SU-DHL-6 (cell line): Measurements from ENCODE around the gene MDFIC.

Source experiments
- H2AFZ ChIP-seq: fragments of 200-600 bp; sonication (generic); 2 replicates; pipeline ENCODE4 v1.6.1; 2014; ENCODE audit warnings: low read depth, mild to moderate bottlenecking, moderate library complexity, mixed read lengths, antibody characterized with exemption, low read length; ENCODE audit not compliant: severe bottlenecking
- H3F3A ChIP-seq: fragments of 200-600 bp; shearing (Covaris generic); 2 replicates; pipeline ENCODE4 v1.6.0; 2016; ENCODE audit warnings: antibody characterized with exemption, mild to moderate bottlenecking; ENCODE audit not compliant: insufficient read depth
- H3K27ac ChIP-seq: fragments of 200-600 bp; sonication (generic); 2 replicates; pipeline ENCODE4 v1.5.1; 2016; ENCODE audit warnings: low read depth, mild to moderate bottlenecking, low read length, moderate library complexity, mixed read lengths
- H3K27me3 ChIP-seq: fragments of 200-600 bp; sonication (generic), shearing (Covaris generic); 2 replicates; pipeline ENCODE4 v1.6.0; 2014; ENCODE audit warnings: mild to moderate bottlenecking, low read length
- H3K36me3 ChIP-seq: fragments of 200-600 bp; sonication (generic); 2 replicates; pipeline ENCODE4 v1.6.1; 2014; ENCODE audit warnings: mild to moderate bottlenecking, low read length, mixed read lengths
- H3K4me2 ChIP-seq: fragments of 300-600, 200-600 bp; shearing (Covaris generic), sonication (generic); 2 replicates; pipeline ENCODE4 v1.6.0; 2014; ENCODE audit warnings: low read length, low read depth, mild to moderate bottlenecking; ENCODE audit not compliant: poor library complexity, severe bottlenecking
- H3K4me3 ChIP-seq: fragments of 200-600 bp; sonication (generic); 2 replicates; pipeline ENCODE4 v1.5.1; 2014; ENCODE audit warnings: antibody characterized with exemption, low read length, mild to moderate bottlenecking, mixed read lengths; ENCODE audit not compliant: insufficient read depth, poor library complexity, severe bottlenecking
- H3K79me2 ChIP-seq: fragments of 200-600 bp; sonication (generic); 2 replicates; pipeline ENCODE4 v1.6.1; 2014; ENCODE audit warnings: mild to moderate bottlenecking, low read length, moderate library complexity; ENCODE audit not compliant: insufficient read depth
- H3K9ac ChIP-seq: fragments of 200-600 bp; sonication (generic); 2 replicates; pipeline ENCODE4 v1.7.0; 2014; ENCODE audit warnings: mild to moderate bottlenecking, low read length
- H3K9me2 ChIP-seq: fragments of 200-600 bp; sonication (generic); replicated peaks from 2 replicates; pipeline ENCODE4 v1.6.1; 2014; ENCODE audit warnings: low read length; ENCODE audit not compliant: insufficient read depth
- H3K9me3 ChIP-seq: fragments of 200-600 bp; sonication (generic); 2 replicates; pipeline ENCODE4 v1.6.1; 2014; ENCODE audit warnings: low read length, mixed read lengths; ENCODE audit not compliant: insufficient read depth
- H4K20me1 ChIP-seq: fragments of 200-600 bp; sonication (generic); 2 replicates; pipeline ENCODE4 v1.6.1; 2014; ENCODE audit warnings: low read depth, mild to moderate bottlenecking, antibody characterized with exemption, low read length, moderate library complexity, mixed read lengths
- EZH2phosphoT487 ChIP-seq: fragments of 200-600 bp; sonication (generic), shearing (Covaris generic); conservative IDR thresholded peaks from 2 replicates; pipeline ENCODE4 v1.6.1; 2018; ENCODE audit warnings: mild to moderate bottlenecking, antibody characterized with exemption, low read length, moderate library complexity, mixed read lengths
- TF ChIP-seq, protein P1 (sequence below): fragments of 200-600 bp; sonication (generic); IDR thresholded peaks from one replicate; pipeline ENCODE4 v1.5.1; 2017; ENCODE audit warnings: antibody characterized with exemption, mild to moderate bottlenecking, low read length, moderate library complexity; ENCODE audit not compliant: insufficient read depth, poor library complexity, severe bottlenecking

MDFIC gene

DNA sequence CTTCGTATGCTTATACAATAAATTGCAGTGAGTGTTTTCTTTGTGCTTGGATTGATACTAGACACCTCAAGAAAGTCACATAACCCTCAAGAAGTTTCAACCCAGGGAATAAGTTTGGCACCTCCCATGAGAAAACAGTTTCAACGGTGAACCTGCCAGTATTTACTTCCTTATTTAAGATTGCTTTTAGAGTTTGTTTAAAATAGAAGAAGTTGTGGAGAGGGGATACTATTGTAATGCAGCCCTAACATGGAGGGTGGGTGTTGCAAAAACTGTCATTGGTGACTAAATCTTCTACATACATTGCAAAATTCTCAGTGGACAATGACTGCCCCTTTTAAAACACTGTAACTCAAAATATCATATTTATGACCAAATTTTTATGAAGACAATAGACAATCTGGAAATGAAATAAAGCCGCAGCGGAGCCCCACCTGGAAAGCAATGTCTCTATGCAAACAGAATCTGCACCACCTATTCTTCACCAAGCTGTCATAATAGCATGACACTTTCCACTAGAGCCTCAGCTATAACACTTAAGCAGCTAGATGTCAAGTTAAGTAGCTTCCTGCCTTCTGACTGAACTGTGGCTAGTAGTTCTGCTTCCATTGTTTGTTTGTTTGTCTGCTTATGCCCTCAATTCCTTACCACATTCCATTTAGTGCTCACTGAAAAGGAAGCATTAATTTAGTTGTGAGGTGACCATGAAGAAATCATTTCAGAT lies 98.2 kb downstream of the MDFIC start:
- no peak overlapping the region for H3K4me3 ChIP-seq
- H2AFZ ChIP-seq: no peak overlapping the region
- H3K79me2 ChIP-seq: no peaks in the 10 kb centered on the region
- no peaks in the 10 kb centered on the region for H3K9me3 ChIP-seq
- no peaks in the 10 kb centered on the region for H4K20me1 ChIP-seq
- no peaks in the 10 kb centered on the region for H3K36me3 ChIP-seq
- H3K9me2 ChIP-seq: no peaks in the 10 kb centered on the region
- H3K27ac ChIP-seq: no peak overlapping the region
- TF ChIP-seq, protein P1, sequence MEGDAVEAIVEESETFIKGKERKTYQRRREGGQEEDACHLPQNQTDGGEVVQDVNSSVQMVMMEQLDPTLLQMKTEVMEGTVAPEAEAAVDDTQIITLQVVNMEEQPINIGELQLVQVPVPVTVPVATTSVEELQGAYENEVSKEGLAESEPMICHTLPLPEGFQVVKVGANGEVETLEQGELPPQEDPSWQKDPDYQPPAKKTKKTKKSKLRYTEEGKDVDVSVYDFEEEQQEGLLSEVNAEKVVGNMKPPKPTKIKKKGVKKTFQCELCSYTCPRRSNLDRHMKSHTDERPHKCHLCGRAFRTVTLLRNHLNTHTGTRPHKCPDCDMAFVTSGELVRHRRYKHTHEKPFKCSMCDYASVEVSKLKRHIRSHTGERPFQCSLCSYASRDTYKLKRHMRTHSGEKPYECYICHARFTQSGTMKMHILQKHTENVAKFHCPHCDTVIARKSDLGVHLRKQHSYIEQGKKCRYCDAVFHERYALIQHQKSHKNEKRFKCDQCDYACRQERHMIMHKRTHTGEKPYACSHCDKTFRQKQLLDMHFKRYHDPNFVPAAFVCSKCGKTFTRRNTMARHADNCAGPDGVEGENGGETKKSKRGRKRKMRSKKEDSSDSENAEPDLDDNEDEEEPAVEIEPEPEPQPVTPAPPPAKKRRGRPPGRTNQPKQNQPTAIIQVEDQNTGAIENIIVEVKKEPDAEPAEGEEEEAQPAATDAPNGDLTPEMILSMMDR: no peak
- no peak for TF ChIP-seq EZH2phosphoT487
- no peaks in the 10 kb centered on the region for H3K27me3 ChIP-seq
- no peak overlapping the region for H3K4me2 ChIP-seq
- H3F3A ChIP-seq: no peaks in the 10 kb centered on the region
- H3K9ac ChIP-seq: no peak overlapping the region

DNA sequence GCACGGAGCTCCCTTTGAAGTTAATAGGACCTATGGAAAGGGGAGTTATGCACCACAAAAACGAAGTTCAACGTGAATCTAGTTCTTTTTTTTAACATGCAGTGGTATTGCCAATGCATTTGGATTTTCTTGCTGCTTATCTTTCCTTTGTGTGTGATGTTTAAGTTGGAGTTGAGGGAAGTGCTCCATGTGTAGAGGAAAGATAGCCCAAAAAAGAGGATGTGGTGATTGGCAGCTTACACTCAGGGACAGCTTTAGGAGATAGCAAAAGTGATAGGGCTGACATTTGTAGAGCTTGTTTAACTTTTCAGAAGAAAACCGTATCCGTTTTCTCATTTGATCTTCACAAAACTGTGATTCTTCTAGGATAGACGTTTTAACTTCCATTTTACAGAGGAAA lies 101.3 kb downstream of the MDFIC start:
- H3K9me3 ChIP-seq: no peaks in the 10 kb centered on the region
- no peaks in the 10 kb centered on the region for H3K36me3 ChIP-seq
- H2AFZ ChIP-seq: no peak overlapping the region
- no peaks in the 10 kb centered on the region for H3F3A ChIP-seq
- H3K27ac ChIP-seq: no peak overlapping the region
- H3K27me3 ChIP-seq: no peaks in the 10 kb centered on the region
- no peak overlapping the region for H3K4me2 ChIP-seq
- no peak overlapping the region for H3K9ac ChIP-seq
- H4K20me1 ChIP-seq: no peaks in the 10 kb centered on the region
- no peak overlapping the region for H3K4me3 ChIP-seq
- no peaks in the 10 kb centered on the region for H3K9me2 ChIP-seq
- H3K79me2 ChIP-seq: no peaks in the 10 kb centered on the region
- TF ChIP-seq, protein P1: no peak
- no peak for TF ChIP-seq EZH2phosphoT487

DNA sequence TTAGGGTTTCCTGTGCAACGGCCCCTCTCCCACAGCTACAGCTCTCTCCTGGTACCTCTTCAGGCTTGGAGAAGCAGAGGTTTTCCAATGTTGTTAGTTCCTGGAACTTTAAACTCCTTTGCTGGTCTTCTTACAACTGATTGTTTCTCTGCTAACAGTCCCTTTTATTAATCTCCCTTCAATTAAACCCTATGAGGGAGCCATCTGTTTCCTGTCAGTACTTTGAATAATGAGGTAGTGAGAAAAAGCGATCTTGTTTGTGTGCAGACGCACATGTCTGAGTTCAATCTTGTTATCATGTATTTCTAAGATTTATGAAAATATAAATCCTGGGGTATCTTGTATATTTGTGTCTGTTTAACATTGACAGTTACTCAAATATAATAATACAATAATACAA lies 102.4 kb downstream of the MDFIC start:
- Histone ChIP-seq H3K9me2 (no peaks in the 10 kb centered on the region), H3K27ac (no peak overlapping the region), H3K36me3 (no peaks in the 10 kb centered on the region), H3K4me3 (no peak overlapping the region), H3F3A (no peaks in the 10 kb centered on the region), H2AFZ (no peak overlapping the region), H3K9me3 (no peaks in the 10 kb centered on the region), H3K4me2 (no peak overlapping the region), H3K79me2 (no peaks in the 10 kb centered on the region), H4K20me1 (no peaks in the 10 kb centered on the region), H3K9ac (no peak overlapping the region), H3K27me3 (no peaks in the 10 kb centered on the region)
- TF ChIP-seq, protein P1: no peak
- TF ChIP-seq EZH2phosphoT487: no peak
